GM21786 (cell line): ENCODE measurements around the gene C11orf54.
A peak's percentile ranks its signal among the peaks of the same experiment; 100 is the strongest.

Experiments used
- ATAC-seq: cut with Tn5 transposase; IDR thresholded peaks from one replicate; pipeline ENCODE4 v1.9.1; 2021; ENCODE audit not compliant: unreplicated experiment

The C11orf54 gene

GRCh38 chr11:93741094-93741881 lies at the start of gene C11orf54, which contains the start of gene TAF1D:
Gene C11orf54 (plus strand): TSS chr11:93741672. CDS start chr11:93747394, 5,722 bp downstream.
Gene TAF1D (minus strand): TSS chr11:93741495. CDS start chr11:93739304, 2,191 bp downstream.
- ATAC-seq = peak; percentile 79

- ATAC-seq = no peak
Measured at GRCh38 chr11:93694109-93694508, 47.4 kb upstream of the C11orf54 start.

- ATAC-seq = no peak
Measured at GRCh38 chr11:93694557-93694956, 46.9 kb upstream of the C11orf54 start.

- no peak for ATAC-seq
Measured at GRCh38 chr11:93697611-93698010, 43.9 kb upstream of the C11orf54 start.

GRCh38 chr11:93700830-93701229 lies 40.6 kb upstream of the C11orf54 start:
- no peak for ATAC-seq

- no peak for ATAC-seq
Measured at GRCh38 chr11:93704237-93704636, 37.2 kb upstream of the C11orf54 start.

GRCh38 chr11:93710239-93710638 lies 31.2 kb upstream of the C11orf54 start:
- ATAC-seq = no peak

- ATAC-seq = no peak
Measured at GRCh38 chr11:93712678-93713077, 28.8 kb upstream of the C11orf54 start.

GRCh38 chr11:93715797-93716396 lies 25.6 kb upstream of the C11orf54 start:
- no peak for ATAC-seq

GRCh38 chr11:93717501-93717900 lies 24.0 kb upstream of the C11orf54 start:
- ATAC-seq = no peak

GRCh38 chr11:93718057-93718563 lies 23.4 kb upstream of the C11orf54 start:
- ATAC-seq = peak; percentile 93

GRCh38 chr11:93719310-93719709 lies 22.2 kb upstream of the C11orf54 start:
- no peak for ATAC-seq

GRCh38 chr11:93720522-93720921 lies 20.9 kb upstream of the C11orf54 start:
- ATAC-seq = no peak

- no peak for ATAC-seq
Measured at GRCh38 chr11:93724089-93724488, 17.4 kb upstream of the C11orf54 start.

- ATAC-seq = no peak
Measured at GRCh38 chr11:93727985-93728791, 13.3 kb upstream of the C11orf54 start.

- ATAC-seq = no peak
Measured at GRCh38 chr11:93728792-93729128, 12.7 kb upstream of the C11orf54 start.

GRCh38 chr11:93729129-93729616 lies 12.3 kb upstream of the C11orf54 start:
- no peak for ATAC-seq

- no peak for ATAC-seq
Measured at GRCh38 chr11:93730108-93731107, 11.1 kb upstream of the C11orf54 start.

- ATAC-seq = no peak
Measured at GRCh38 chr11:93732237-93732892, 9.1 kb upstream of the C11orf54 start.

GRCh38 chr11:93733474-93733873 lies 8.0 kb upstream of the C11orf54 start:
- ATAC-seq = no peak
